ENCODE results near the gene TMEM51.

DNA sequence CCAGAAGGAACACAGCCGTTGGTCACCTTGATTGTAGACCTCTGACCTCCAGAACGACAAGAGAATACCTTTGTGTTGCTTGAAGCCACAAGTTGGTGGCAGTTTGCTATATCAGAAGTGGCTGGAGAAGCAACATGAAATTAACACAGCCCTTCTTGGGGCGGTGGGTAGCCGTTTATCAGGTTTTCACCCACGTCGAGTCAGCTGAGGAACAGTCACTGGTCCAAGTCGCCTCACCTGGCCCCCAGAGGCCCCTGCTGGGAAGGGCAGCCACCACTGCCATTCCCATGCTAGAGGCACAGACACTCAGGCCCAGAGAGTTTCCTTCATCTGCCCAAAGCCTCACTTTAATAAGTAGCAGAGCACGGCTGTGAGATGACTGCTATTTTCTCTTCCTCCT lies 37.7 kb downstream of the TMEM51 start:
- TF ChIP-seq, protein P1, sequence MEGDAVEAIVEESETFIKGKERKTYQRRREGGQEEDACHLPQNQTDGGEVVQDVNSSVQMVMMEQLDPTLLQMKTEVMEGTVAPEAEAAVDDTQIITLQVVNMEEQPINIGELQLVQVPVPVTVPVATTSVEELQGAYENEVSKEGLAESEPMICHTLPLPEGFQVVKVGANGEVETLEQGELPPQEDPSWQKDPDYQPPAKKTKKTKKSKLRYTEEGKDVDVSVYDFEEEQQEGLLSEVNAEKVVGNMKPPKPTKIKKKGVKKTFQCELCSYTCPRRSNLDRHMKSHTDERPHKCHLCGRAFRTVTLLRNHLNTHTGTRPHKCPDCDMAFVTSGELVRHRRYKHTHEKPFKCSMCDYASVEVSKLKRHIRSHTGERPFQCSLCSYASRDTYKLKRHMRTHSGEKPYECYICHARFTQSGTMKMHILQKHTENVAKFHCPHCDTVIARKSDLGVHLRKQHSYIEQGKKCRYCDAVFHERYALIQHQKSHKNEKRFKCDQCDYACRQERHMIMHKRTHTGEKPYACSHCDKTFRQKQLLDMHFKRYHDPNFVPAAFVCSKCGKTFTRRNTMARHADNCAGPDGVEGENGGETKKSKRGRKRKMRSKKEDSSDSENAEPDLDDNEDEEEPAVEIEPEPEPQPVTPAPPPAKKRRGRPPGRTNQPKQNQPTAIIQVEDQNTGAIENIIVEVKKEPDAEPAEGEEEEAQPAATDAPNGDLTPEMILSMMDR (IDR thresholded peaks at IDR 0.05) = no peak
- TF ChIP-seq POLR2A (IDR thresholded peaks at IDR 0.05) = no peak
